ENCODE data around the gene PARP6.

The PARP6 gene

GRCh38 chr15:72201391-72201921 lies 70.9 kb downstream of the PARP6 start:
- Histone ChIP-seq H3K27me3 (ENCODE audit: insufficient read depth, low read depth, severe bottlenecking) (no peaks in the 10 kb centered on the region), H3K36me3 (peaks cover 87% of the 10 kb centered on the region), H3K9me3 (ENCODE audit: severe bottlenecking) (no peaks in the 10 kb centered on the region), H3K4me3 (ENCODE audit: low read depth, low read length) (no peak overlapping the region), H3K27ac (no peak overlapping the region)
- DNase-seq = no peak
- TF ChIP-seq CTCF (IDR thresholded peaks at IDR 0.05; ENCODE audit: low read depth, low read length) = no peak

GRCh38 chr15:72200395-72201237 lies 71.7 kb downstream of the PARP6 start:
- DNase-seq = no peak
- Histone ChIP-seq H3K27me3 (ENCODE audit: insufficient read depth, low read depth, severe bottlenecking) (no peaks in the 10 kb centered on the region), H3K27ac (0 out of 2 replicates have a peak overlapping the region, but pooled peaks have one; percentile 16), H3K4me3 (ENCODE audit: low read depth, low read length) (no peak overlapping the region), H3K36me3 (peaks cover 79% of the 10 kb centered on the region), H3K9me3 (ENCODE audit: severe bottlenecking) (no peaks in the 10 kb centered on the region)
- no peak for TF ChIP-seq CTCF (IDR thresholded peaks at IDR 0.05; ENCODE audit: low read depth, low read length)

GRCh38 chr15:72199721-72200212 lies 72.6 kb downstream of the PARP6 start:
- no peaks in the 10 kb centered on the region for H3K9me3 ChIP-seq (ENCODE audit: severe bottlenecking)
- TF ChIP-seq CTCF (IDR thresholded peaks at IDR 0.05; ENCODE audit: low read depth, low read length) = peak; percentile 93
- no peaks in the 10 kb centered on the region for H3K27me3 ChIP-seq (ENCODE audit: insufficient read depth, low read depth, severe bottlenecking)
- 0 out of 2 replicates have a peak overlapping the region, but pooled peaks have one; percentile 16 for H3K27ac ChIP-seq
- DNase-seq = peak; percentile 77
- peaks cover 70% of the 10 kb centered on the region for H3K36me3 ChIP-seq
- no peak overlapping the region for H3K4me3 ChIP-seq (ENCODE audit: low read depth, low read length)

GRCh38 chr15:72199205-72199515 lies 73.2 kb downstream of the PARP6 start:
- Histone ChIP-seq H3K27ac (no peak overlapping the region), H3K36me3 (peaks cover 64% of the 10 kb centered on the region), H3K9me3 (ENCODE audit: severe bottlenecking) (no peaks in the 10 kb centered on the region), H3K4me3 (ENCODE audit: low read depth, low read length) (no peak overlapping the region), H3K27me3 (ENCODE audit: insufficient read depth, low read depth, severe bottlenecking) (no peaks in the 10 kb centered on the region)
- no peak for TF ChIP-seq CTCF (IDR thresholded peaks at IDR 0.05; ENCODE audit: low read depth, low read length)
- no peak for DNase-seq

- Histone ChIP-seq H3K27ac (no peak overlapping the region), H3K27me3 (ENCODE audit: insufficient read depth, low read depth, severe bottlenecking) (no peaks in the 10 kb centered on the region), H3K4me3 (ENCODE audit: low read depth, low read length) (no peak overlapping the region), H3K9me3 (ENCODE audit: severe bottlenecking) (no peaks in the 10 kb centered on the region), H3K36me3 (peaks cover 58% of the 10 kb centered on the region)
- no peak for DNase-seq
- TF ChIP-seq CTCF (IDR thresholded peaks at IDR 0.05; ENCODE audit: low read depth, low read length) = no peak
Observed at GRCh38 chr15:72198356-72199204, 73.8 kb downstream of the PARP6 start.
